NCI-H526 treated with DMSO at 0.1 percent for 48 hours (cell line): Measurements from ENCODE around the gene ZBTB11.
"Not testable (repeated sequence)": the region's sequence is repeated elsewhere in the genome, so short reads cannot be mapped to it uniquely, and the experiment has no call there.

ENCODE experiments used
- DNase-seq: peaks from one replicate; lab custom pipeline; 2025; lab: John Stamatoyannopoulos, UW

Gene ZBTB11

DNA sequence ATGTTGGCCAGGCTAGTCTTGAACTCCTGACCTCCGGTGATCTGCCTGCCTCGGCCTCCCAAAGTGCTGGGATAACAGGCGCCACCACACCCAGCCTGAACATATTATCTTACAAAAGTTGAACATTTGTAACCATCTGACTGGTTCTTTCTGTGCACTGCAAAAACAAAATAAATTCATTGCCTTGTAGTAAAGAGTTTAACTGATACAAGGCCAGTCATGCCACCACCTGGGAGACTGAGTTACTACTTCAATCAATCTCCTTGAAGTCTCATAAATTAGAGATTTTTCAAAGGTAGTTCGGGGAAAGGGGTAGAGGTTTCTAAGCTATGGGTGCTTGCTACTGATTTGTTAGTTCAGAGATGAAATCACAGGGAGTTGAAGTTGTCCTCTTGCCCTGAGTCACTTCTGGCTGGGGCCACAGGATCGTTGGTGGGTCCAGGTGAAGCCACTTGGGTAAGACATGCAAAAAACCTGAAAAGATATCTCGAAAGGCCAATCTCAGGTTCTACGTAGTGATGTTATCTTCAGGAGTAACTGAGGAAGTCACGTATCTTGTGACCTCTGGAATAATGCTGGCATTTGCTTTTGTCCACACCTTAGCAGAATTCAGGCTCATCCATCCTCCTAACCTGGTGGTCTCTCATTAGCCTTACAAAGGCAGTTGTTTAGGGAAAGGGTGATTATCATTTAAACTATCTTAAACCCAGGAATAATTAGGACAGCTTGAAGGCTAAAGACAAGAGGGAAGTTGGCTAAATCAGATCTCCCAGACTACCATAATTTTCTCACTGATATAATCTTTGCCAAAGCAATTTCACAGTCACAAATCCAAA lies 33.7 kb downstream of the ZBTB11 start:
- DNase-seq: no peak

DNA sequence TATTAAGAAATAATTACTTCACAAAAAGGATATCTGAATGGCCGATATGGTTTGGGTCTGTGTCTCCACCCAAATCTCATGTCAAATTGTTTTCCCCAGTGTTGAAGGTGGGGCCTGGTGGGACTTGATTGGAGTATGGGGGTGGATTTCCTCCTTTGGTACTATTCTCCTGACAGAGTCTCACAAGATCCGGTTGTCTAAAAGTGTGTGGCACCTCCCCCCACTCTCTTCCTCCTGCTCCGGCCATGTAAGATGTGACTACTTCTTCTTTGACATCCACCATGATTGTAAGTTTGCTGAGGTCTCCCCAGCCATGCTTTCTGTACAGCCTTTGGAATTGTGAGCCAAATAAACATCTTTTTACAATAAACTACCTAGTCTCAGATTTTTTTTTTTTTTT lies 34.5 kb downstream of the ZBTB11 start:
- DNase-seq: no peak

DNA sequence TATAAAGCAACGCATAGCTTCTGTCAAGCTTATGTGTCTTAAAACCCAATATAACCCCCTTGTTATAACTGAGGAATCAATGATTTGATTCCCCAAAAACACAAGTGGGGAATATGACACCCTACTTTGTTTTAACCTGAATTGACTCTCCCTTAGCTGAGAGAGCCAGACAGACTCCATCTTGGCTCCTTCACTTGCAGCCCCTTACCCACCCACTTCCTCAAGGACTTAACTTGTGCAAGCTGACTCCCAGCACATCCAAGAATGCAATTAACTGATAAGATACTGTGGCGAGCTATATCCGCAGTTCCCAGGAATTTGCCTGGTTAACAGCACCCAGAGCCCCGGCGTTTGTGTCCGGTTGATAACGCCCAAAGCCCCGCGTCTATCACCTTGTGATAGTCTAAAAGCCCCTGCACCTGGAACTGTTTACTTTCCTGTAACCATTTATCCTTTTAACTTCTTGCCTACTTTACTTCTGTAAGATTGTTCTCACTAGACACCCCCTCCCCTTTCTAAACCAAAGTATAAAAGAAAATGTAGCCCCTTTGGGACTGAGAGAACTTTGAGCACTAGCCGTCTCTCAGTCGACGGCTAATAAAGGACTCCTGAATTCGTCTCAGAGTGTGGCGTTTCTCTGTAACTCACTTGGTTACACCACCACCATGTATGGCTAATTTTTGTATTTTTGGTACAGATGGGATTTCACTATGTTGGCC lies 35.4 kb downstream of the ZBTB11 start:
- not testable (repeated sequence) for DNase-seq

DNA sequence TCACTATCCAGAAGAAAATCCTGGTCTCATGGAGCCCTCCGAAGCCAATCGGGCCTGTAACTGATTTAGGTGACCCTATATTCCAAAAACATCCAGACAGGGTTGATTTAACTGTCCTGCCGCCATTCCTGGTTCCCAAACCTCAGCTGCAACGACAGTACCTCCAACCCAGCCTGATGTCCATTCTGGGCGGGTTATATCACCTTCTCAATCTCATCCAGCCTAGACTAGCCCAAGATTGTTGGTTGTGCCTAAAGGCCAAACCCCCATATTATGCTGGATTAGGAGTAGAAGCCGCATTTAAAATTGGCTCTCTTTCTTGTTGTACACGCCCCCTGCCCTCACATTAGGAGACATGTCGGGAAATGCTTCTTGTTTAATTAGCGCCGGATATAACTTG lies 36.7 kb downstream of the ZBTB11 start:
- DNase-seq: no peak

DNA sequence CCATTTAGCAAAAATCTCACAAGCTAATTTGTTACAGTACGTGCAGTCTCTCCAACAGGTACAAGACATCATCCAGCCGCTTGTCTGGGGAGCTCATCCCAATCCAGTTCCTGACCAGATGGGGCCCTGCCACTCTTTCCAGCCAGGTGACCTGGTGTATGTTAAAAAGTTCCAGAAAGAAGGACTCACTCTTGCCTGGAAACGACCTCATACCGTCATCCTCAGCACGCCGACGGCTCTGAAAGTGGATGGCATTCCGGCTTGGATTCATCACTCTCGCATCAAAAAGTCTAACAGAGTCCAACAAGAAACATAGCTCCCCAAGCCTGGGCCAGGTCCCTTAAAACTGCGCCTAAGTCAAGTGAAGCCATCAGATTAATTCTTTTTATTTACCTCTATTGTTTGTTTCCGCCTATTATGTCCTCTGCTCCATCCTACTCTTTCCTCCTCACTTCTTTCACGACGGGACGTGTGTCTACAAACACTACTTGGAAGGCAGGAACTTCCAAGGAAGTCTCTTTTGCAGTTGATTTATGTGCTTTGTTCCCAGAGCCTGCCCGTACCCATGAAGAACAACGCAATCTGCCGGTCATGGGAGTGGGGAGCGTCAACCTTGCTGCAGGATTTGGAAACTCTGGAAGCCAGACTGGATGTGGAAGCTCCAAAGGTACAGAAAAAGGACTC lies 37.5 kb downstream of the ZBTB11 start:
- DNase-seq: no peak

DNA sequence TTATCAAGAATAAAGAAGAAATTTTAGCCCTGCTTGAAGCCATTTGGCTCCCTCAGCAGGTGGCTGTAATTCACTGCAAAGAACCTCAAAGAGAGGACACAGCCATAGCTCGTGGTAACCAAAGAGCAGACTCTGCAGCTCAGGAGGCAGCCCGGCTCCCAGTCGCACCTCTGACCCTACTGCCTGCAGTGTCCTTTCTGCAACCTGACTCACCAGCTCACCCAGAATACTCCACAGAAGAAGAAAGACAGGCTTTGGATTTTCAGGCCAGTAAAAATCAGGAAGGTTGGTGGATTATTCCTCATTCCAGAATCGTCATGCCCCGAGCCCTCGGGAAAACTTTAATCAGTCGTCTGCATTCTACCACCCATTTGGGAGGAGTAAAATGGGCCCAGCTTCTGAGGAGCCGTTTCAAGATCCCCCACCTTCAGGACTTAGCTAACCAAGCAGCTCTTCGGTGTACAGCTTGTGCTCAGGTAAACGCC lies 38.6 kb downstream of the ZBTB11 start:
- no peak for DNase-seq

DNA sequence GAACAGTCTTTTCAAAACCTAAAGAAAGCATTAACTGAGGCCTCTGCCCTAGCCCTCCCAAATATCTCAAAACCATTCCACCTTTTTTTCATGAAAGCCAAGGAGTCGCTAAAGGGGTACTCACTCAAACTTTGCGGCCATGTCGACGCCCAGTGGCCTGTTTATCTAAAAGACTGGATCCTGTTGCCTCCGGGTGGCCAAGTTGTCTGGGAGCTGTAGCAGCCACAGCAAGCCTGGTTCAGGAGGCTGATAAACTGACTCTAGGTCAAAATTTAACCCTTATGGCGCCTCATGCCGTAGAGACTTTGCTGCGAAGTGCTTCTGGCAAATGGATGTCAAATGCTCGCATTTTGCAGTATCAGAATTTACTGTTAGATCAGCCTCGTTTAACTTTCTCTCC lies 39.5 kb downstream of the ZBTB11 start:
- DNase-seq: no peak

DNA sequence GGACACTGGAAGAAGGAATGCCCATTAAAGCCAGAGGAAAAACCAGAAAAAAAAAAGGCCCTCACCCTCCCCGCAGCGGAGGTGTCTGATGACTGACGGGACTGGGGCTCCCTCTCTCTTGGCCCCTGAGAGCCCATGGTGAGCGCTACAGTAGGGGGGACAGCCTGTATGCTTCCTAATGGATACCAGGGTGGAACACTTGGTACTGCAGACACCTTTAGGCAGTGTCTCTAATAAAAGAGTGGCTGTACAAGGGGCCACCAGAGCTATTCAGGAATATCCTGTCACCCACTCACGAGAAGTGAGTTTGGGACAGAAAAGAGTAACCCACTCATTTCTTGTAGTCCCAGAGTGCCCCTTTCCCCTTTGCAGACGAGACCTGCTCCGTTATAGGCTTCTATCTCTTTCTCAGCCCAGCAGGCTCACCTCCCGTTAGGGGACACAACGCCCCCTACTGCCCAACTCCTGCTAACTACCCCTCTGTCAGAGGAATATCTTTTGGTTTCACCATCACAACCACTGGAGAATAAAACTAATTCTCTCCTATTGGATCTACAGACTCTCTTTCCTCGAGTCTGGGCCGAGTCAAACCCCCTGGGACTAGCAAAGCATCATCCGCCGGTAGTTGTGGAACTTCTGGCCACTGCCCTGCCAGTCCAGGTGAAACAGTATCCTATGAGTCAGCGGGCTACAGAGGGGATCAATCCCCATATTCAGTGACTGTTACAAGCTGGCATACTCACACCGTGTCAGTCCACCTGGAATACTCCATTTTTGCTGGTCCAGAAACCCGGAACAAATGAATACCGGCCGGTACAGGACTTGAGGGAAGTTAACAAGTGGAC lies 40.8 kb downstream of the ZBTB11 start:
- no peak for DNase-seq

DNA sequence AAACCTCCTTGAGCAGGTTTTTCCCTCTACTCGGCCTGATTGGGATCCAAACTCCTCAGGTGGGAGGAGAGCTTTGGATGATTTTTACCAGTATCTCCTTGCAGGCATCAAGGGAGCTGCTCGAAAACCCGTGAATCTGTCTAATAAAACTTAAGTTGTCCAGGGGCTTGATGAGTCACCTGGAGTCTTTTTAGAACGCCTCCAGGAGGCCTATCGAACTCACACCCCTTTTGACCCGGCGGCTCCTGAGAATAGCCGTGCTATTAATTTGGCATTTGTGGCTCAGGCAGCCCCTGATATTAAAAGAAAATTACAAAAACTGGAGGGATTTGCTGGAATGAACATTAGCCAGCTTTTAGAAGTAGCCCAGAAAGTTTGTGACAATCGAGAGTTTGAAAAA lies 41.6 kb downstream of the ZBTB11 start:
- DNase-seq: no peak

DNA sequence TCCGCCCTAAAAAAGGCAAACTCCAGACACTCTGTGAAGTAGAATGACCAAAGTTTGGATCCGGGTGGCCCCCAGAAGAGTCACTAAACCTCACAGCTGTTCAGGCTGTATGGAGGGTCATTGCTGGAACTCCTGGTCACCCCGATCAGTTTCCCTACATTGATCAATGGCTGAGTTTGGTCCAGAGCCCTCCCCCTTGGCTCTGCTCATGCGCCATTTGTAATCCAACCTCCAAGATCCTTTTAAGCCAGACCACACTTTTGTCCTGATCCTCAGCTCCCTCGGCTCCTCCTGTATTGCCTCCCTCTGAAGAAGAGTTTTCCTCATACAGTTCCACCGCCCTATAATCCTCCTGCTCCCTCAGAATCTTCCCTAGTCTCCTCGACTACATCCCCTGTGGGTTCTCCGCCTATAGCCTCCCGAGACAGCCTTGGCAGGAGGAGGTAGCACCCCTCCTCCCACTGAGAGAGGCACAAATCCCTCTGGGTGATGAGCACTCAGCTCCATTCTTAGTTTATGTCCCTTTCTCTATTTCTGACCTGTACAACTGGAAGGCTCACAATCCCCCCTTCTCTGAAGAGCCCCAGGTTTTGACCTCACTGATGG lies 42.2 kb downstream of the ZBTB11 start:
- no peak for DNase-seq

DNA sequence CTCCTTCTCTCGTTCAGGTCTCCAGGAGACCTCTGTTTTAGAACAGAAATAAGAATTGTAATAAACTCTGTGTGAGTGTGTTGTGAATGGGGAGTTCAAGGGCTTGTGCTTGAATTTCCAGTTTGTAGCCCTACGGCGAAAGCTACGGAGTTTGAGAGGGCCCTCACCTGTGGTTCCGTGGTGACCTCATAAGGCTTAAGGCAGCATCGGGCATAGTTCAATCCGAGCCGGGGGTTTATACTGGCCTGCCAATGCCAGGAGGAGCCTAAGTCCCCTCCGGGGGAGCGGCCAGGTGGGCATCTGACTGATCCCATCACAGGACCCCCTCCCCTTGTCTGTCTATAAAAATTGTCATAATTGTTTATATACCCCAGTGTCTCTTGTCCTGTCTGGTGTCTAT lies 43.7 kb downstream of the ZBTB11 start:
- no peak for DNase-seq

DNA sequence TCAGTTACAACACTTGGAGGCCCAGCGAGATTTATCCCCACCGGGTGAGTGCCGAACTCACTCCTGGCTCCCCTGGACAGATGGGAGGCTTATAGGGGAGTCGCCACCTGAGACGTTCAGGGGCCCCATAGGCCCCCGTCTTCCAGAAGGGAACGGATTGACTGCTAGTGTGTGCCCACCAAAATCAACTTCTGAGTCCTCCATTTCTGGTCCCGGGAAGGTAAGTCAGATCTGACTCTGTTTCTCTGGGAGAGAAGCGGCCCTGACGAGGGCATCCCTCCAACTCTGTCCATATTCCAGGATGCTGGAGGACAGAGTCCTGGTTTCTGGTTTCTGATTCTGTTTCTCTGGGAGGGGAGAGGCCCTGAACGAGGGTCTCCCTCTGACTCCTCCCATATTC lies 44.3 kb downstream of the ZBTB11 start:
- DNase-seq: no peak

DNA sequence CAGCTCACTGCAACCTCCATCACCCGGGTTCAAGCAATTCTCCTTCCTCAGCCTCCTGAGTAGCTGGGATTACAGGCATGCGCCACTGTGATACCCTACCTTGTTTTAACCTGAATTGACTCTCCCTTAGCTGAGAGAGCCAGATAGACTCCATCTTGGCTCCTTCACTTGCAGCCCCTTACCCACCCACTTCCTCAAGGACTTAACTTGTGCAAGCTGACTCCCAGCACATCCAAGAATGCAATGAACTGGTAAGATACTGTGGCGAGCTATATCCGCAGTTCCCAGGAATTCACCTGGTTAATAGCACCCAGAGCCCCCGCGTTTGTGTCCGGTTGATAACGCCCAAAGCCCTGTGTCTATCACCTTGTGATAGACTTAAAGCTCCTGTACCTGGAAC lies 45.0 kb downstream of the ZBTB11 start:
- not testable (repeated sequence) for DNase-seq

DNA sequence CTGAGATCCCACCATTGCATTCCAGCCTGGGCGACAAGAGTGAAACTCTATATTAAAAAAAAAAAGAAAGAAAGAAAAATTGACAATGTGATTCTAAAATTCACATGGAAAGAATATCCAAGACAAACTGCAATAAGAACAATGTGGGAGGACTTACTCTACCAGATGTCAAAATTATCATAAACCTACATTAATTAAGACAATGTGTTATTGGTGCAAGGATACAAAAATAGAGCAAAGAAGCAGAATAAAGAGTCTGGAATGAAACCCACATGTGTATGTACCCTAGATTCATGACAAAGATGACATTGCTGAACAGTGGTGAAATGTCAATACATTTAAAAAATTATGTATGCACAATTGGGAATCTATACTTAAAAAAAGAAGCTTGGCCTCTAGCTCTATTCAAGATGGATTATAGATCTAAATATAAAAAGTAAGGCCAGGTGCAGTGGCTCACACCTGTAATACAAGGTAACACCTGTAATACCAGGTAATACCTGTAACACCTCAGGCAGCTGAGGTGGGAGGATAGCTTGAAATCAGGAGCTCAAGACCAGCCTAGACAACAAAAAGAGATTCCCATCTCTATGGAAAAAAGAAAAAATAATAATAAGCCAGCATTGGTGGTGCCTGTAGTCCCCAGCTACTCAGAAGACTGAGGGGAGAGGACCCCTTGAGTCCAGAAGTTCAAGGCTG lies 45.7 kb downstream of the ZBTB11 start:
- no peak for DNase-seq

DNA sequence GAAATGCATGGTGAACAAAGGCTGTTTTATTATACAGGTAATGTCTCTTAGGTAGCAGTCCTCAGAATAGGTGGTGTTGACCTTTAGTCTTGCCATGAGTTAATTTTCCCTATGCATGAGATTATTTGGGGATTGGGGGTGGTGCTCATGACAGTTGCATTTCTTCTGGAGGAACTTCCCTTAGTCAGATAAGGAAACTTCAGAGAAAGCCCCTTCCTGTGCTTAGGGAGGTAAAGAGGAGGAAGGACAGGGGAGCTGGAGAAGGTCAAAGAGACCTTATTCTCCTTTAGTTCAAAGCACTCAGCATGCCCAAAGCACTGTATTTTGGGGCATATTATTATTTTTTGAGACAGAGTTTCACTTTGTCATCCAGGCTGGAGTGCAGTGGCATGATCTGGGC lies 47.7 kb downstream of the ZBTB11 start:
- no peak for DNase-seq

DNA sequence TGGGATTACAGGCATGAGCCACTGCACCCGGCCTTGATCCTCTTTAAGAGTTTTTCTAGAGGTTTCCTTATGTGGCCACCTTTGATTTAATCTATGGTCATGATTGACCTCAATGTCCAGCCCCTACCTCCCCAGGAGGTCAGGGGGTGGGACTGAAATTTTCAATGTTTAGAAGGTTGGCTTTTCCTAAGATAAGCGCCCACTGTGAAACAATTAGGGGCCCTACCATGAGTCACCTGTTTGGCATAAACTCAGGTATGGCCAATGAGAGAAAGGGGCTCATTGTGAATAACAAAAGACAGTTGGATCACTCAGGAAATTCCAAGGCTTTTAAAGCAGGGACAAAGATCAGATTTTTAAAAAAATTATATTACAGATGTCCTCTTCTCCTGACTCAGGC lies 51.1 kb downstream of the ZBTB11 start:
- no peak for DNase-seq

DNA sequence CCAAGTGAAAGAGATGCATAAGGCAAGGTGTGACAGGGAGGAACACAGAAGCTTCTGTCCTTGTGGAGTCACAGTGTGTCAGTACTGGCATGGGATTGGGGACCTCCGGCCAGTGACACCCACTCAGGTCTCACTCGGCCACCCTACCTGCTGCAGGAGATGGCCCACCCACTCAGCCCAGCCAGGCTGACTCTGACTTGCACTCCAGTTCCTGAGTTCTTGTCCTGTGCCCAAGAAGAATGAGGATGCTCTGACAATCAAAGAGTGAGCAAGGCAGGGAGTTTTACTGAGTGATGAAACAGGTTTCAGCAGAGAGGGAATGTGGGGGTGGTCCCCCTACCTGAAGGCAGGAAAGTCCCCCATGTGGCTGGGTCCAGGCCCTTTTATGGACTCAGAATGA lies 52.1 kb downstream of the ZBTB11 start:
- no peak for DNase-seq

DNA sequence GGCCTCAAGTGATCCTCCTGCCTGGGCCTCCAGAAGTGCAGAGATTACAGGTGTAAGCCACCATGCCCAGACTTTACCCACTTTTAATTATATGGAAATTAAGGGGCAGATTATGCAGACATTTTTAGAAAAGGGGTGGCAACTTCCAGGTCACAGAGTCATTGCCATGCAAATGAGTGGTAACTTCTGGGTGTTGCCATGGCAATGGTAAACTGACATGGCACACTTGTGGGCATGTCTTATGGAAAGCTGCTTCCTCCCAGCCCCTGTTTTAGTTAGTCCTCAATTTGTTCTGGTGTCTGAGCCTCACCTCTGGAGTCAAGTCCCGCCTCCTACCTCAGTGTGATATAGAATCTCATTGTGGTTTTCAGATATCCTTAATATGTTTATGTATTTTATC lies 53.3 kb downstream of the ZBTB11 start:
- no peak for DNase-seq

DNA sequence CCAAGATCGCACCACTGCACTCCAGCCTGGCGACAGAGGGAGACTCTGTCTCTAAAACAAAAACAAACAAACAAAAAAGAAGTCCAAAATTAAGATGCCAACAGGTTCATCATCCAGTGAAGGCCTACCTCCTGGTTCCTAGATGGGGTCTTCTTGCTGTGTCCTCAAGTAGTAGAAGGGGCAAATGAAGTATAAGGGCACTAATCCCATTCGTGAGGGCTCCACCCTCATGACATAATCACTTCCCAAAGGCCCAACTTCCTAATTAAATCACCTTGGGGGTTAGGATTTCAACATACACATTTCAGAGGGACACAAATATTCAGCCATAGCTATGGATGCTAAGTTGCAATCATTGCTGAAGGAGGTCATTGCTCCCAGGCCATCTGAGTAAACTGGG lies 57.2 kb downstream of the ZBTB11 start:
- no peak for DNase-seq

DNA sequence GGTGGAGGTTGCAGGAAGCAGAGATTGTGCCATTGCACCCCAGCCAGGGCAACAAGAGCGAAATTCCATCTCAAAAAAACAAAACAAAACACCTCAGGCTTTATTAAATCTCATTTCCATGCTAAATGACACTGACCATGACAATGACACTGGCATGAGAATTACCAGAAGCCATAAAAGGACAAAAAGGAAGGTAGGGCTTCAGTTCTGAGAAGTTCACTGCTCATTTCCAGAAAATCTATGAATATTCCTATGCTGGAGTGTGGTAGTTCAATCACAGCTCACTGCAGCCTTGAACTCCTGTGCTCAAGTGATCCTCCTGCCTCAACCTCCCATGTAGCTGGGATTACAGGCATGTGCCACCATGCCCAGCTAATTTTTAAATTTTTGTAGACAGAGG lies 58.2 kb downstream of the ZBTB11 start:
- DNase-seq: no peak

DNA sequence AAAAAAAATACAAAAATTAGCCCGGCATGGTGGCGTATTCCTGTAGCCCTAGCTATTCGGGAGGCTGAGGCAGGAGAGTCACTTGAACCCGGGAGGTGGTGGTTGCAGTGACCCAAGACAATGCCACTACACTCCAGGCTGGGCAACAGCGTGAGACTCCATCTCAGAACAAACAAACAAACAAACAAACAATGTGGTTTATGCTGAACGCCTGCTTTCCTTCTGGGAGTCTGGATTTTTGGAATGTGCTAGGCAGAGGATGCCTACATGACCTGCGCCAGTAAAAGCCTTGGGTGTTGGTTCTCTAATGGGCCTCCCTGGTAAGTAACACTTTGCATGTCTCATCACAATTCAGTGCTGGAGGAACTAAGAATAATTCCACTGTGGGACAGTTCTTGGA lies 59.5 kb downstream of the ZBTB11 start:
- DNase-seq: no peak
